A673 (cell line): Measurements from ENCODE around the gene CPZ. TPM values are rescaled to one million over a fixed set of nuclear protein-coding genes. Genes with fewer than 3 reads are reported as not detected.

Experiments used
- BruUV-seq: library from RNA; stranded (reverse); fragments of 400-500 nt; replicated peaks from 2 replicates; lab custom pipeline; 2021; lab: Mats Ljungman, UMichigan
- CTCF ChIA-PET: fragments of 300-600 bp; sonication (Branson Sonifier 250); formaldehyde crosslinking; loops from one replicate; lab custom pipeline; 2022; ENCODE audit warnings: antibody characterized with exemption; lab: Charles Lee
- POLR2A ChIA-PET: fragments of 300-600 bp; sonication (Branson Sonifier 250); formaldehyde crosslinking; loops from one replicate; lab custom pipeline; 2022; ENCODE audit warnings: antibody characterized with exemption; ENCODE audit not compliant: low non-redundant PET; lab: Charles Lee
- DNase-seq: peaks from one replicate; pipeline ENCODE4 v3.0.0-alpha.2; 2015; ENCODE audit warnings: low spot score
- H3K27ac ChIP-seq: fragments of 200-600 bp; sonication (generic); 2 replicates; pipeline ENCODE4 v1.5.1; 2016; ENCODE audit warnings: mixed run types, low read depth, mild to moderate bottlenecking, mixed read lengths, antibody characterized with exemption, low read length; ENCODE audit not compliant: poor library complexity, severe bottlenecking
- H3K27me3 ChIP-seq: fragments of 200-600 bp; sonication (generic); replicated peaks from 2 replicates; pipeline ENCODE4 v1.6.1; 2017; ENCODE audit warnings: mixed run types, low read depth, mild to moderate bottlenecking, mixed read lengths, antibody characterized with exemption, low read length; ENCODE audit not compliant: insufficient read depth, poor library complexity
- H3K36me3 ChIP-seq: fragments of 200-600 bp; sonication (generic); 2 replicates; pipeline ENCODE4 v1.6.1; 2016; ENCODE audit warnings: mixed run types, mild to moderate bottlenecking, mixed read lengths, antibody characterized with exemption, low read length; ENCODE audit not compliant: insufficient read depth, poor library complexity, severe bottlenecking
- H3K4me1 ChIP-seq: fragments of 200-600 bp; sonication (generic); 2 replicates; pipeline ENCODE4 v1.6.1; 2017; ENCODE audit warnings: mixed run types, mild to moderate bottlenecking, mixed read lengths, antibody characterized with exemption, low read length; ENCODE audit not compliant: insufficient read depth, poor library complexity, severe bottlenecking
- H3K4me3 ChIP-seq: fragments of 200-600 bp; sonication (generic); 2 replicates; pipeline ENCODE4 v1.5.1; 2016; ENCODE audit warnings: low read depth, mixed run types, mild to moderate bottlenecking, mixed read lengths, low read length; ENCODE audit not compliant: poor library complexity, severe bottlenecking
- H3K9me3 ChIP-seq: fragments of 200-600 bp; sonication (generic); 2 replicates; pipeline ENCODE4 v1.6.1; 2016; ENCODE audit warnings: mixed run types, low read depth, mild to moderate bottlenecking, mixed read lengths, antibody characterized with exemption, low read length; ENCODE audit not compliant: poor library complexity, severe bottlenecking
- CTCF ChIP-seq: fragments of 300-800, 200-600 bp; sonication (generic); conservative IDR thresholded peaks from 2 replicates; pipeline ENCODE4 v1.5.1; 2017; ENCODE audit warnings: low read depth, mild to moderate bottlenecking, antibody characterized with exemption, low read length, moderate library complexity, mixed read lengths
- EZH2 ChIP-seq: fragments of 200-600 bp; sonication (generic); IDR thresholded peaks from 2 replicates; pipeline ENCODE4 v1.6.1; 2017; ENCODE audit warnings: borderline replicate concordance, low read depth, mild to moderate bottlenecking, mixed read lengths, antibody characterized with exemption, low read length; ENCODE audit not compliant: poor library complexity, severe bottlenecking
- intact Hi-C: fragments of 100-400 bp; cut with micrococcal nuclease; formaldehyde crosslinking; loops from one replicate; pipeline ENCODE4 v1.10.0; 2022; ENCODE audit not compliant: unreplicated experiment
- total RNA-seq: library from RNA; stranded (reverse); gene quantifications from 2 replicates; pipeline ENCODE4 v1.2.3, GENCODE V29; 2021

Gene CPZ
- total RNA-seq, 1 experiment from 2014 or later: 0.34 TPM

- intact Hi-C loops: no loop called here
- ChIA-PET POLR2A (no interaction called here), CTCF (no interaction called here)
- Histone ChIP-seq H3K36me3 (no peaks in the 10 kb centered on the region), H3K4me3 (no peak overlapping the region), H3K4me1 (no peaks in the 10 kb centered on the region), H3K27ac (no peak overlapping the region), H3K27me3 (no peaks in the 10 kb centered on the region), H3K9me3 (no peaks in the 10 kb centered on the region)
- DNase-seq: no peak
- TF ChIP-seq CTCF (no peak), EZH2 (no peak)
- no TSS peak for BruUV-seq
These were observed 38.6 kb upstream of the CPZ start for GRCh38 chr4:8553991-8554405.

DNA sequence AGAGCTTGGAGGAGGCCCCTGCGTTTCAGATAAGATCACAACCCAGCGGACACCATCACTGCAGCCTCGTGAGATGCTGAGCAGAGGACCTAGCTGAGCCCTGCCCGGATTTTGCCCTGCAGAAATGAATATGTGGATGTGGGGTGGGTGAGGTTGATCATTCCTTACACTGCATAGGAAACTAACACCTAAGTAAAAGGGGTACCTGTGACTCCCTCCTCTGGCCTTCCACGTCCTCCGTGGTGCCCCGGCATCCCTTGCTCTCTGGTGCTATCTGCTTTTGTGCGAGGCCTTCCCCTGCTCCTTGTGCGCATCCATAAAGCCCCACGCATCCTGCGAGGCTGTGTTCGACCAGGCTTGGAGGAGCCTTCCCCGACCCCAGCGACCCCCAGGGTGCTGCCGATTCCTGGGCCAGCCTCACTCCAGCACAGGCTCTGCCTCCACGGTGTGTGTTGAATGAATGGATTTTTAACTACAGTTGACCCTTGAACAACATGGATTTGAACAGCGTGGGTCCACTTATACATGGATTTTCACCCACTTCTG, 37.9 kb upstream of the CPZ start:
- intact Hi-C loops: no loop called here
- no peak overlapping the region for H3K27ac ChIP-seq
- ChIA-PET POLR2A (no interaction called here), CTCF (no interaction called here)
- no peaks in the 10 kb centered on the region for H3K4me1 ChIP-seq
- no peaks in the 10 kb centered on the region for H3K27me3 ChIP-seq
- no TSS peak for BruUV-seq
- H3K9me3 ChIP-seq: no peaks in the 10 kb centered on the region
- DNase-seq: no peak
- TF ChIP-seq EZH2 (no peak), CTCF (no peak)
- no peak overlapping the region for H3K4me3 ChIP-seq
- H3K36me3 ChIP-seq: no peaks in the 10 kb centered on the region

- TF ChIP-seq EZH2: no peak
- TF ChIP-seq CTCF: no peak
- no peaks in the 10 kb centered on the region for H3K4me1 ChIP-seq
- no TSS peak for BruUV-seq
- no peak overlapping the region for H3K27ac ChIP-seq
- ChIA-PET POLR2A (no interaction called here), CTCF (no interaction called here)
- no peaks in the 10 kb centered on the region for H3K9me3 ChIP-seq
- intact Hi-C loops: no loop called here
- H3K4me3 ChIP-seq: no peak overlapping the region
- no peaks in the 10 kb centered on the region for H3K27me3 ChIP-seq
- DNase-seq: no peak
- no peaks in the 10 kb centered on the region for H3K36me3 ChIP-seq
These were observed 36.8 kb upstream of the CPZ start for GRCh38 chr4:8555716-8556115.
